H1 (cell line): Measurements from ENCODE around the gene SBNO2.

Experiments used
- CEBPB ChIP-seq: IDR thresholded peaks from 2 replicates; pipeline ENCODE4 v1.6.1; 2012; ENCODE audit warnings: low read depth, low read length
- PHF8 ChIP-seq: fragments of 200-600 bp; sonication (generic); conservative IDR thresholded peaks from 2 replicates; pipeline ENCODE4 v1.7.1; 2012; ENCODE audit warnings: low read depth, mild to moderate bottlenecking, inconsistent platforms, low read length, moderate library complexity
- ZNF274 ChIP-seq: IDR thresholded peaks from 2 replicates; pipeline ENCODE4 v1.7.0; 2012; ENCODE audit warnings: low read length, borderline replicate concordance; ENCODE audit errors: extremely low read depth
- TF ChIP-seq, protein P1 (sequence below), 3 experiments: IDR thresholded peaks; 1 replicate in 2 of 3; 2 replicates in 1 of 3; pipeline versions ENCODE4 v1.5.1 to v1.6.1; 2011; ENCODE audit warnings: low read length in 3 of 3, mild to moderate bottlenecking in 3 of 3, inconsistent platforms in 2 of 3, low read depth in 1 of 3, moderate library complexity in 1 of 3; ENCODE audit not compliant: insufficient read depth in 1 of 3; ENCODE audit errors: control extremely low read depth in 1 of 3

DNA sequence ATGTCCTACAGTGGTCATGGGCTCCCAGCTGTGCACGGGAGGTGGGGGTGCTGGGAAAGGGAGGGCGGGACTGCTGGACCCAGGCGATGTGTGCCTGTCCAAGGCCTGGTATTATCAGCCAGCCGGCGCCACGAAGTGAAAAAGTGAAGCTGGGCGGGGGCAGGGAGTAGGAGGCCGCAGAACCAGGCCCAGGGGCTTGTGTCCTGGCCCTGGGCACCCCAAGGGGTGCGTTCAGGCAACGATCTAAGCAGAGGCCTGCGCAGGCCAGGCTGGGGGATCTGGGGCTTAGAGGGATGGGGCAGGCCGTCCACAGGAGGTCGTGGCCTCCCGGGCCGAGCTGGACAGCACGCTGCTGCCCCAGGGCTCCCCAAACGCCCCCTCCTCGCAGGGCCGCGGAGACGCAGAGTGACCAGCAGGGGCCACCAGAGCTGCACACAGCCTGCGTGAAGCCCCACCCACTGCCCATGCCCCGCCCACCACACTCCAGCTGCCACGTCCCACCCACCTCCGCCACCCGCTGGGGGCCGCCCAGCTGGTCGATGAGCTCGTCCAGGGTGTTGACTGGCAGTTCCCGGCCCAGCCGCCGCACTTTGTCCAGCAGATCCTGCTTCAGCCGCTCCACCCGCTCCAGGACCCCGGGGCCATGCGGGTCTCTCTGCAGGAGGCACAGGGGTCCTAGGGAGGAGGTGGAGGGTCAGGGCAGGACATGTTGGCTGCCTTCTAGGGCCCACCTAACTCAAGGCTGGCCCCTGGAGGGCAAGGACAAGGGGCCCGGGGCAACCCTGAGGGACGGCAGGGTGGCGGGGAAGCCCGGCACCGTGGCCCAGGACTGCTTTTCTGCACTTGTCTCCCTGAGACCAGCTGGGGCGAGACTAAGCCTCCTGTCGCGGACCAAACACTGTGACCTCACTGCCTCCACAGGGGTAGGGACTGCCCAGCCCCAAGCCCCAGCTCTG is 60.8 kb downstream of the SBNO2 start:
- TF ChIP-seq ZNF274 (no peak), PHF8 (no peak), CEBPB (no peak)
- TF ChIP-seq, protein P1, sequence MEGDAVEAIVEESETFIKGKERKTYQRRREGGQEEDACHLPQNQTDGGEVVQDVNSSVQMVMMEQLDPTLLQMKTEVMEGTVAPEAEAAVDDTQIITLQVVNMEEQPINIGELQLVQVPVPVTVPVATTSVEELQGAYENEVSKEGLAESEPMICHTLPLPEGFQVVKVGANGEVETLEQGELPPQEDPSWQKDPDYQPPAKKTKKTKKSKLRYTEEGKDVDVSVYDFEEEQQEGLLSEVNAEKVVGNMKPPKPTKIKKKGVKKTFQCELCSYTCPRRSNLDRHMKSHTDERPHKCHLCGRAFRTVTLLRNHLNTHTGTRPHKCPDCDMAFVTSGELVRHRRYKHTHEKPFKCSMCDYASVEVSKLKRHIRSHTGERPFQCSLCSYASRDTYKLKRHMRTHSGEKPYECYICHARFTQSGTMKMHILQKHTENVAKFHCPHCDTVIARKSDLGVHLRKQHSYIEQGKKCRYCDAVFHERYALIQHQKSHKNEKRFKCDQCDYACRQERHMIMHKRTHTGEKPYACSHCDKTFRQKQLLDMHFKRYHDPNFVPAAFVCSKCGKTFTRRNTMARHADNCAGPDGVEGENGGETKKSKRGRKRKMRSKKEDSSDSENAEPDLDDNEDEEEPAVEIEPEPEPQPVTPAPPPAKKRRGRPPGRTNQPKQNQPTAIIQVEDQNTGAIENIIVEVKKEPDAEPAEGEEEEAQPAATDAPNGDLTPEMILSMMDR (IDR thresholded peaks at IDR 0.05; ENCODE audit: control extremely low read depth in 1 of 3, insufficient read depth in 1 of 3, low read depth in 1 of 3, low read length in 3 of 3), result peak; percentile 83 to 96 (median 83)
